Activated CD8-positive, alpha-beta T cell treated with anti-CD3 and anti-CD28 coated beads for 36 hours (primary cell): ENCODE data around the gene CDK19. TPM values are rescaled to one million over a fixed set of nuclear protein-coding genes. Genes with fewer than 3 reads are reported as not detected.

Source experiments
- ATAC-seq: fragments of 200-7000 bp; cut with Tn5 transposase; one replicate; pipeline ENCODE4 v1.10.0; 2021; ENCODE audit warnings: mild to moderate bottlenecking, moderate library complexity
- CTCF ChIA-PET: fragments of 350-600 bp; sonication (Branson Sonifier 250); formaldehyde crosslinking; loops from one replicate; lab custom pipeline; 2021; ENCODE audit warnings: antibody characterized with exemption; lab: Charles Lee
- POLR2A ChIA-PET: fragments of 350-600 bp; sonication (Branson Sonifier 250); formaldehyde crosslinking; loops from one replicate; lab custom pipeline; 2021; ENCODE audit warnings: antibody characterized with exemption; lab: Charles Lee
- DNase-seq: peaks from one replicate; pipeline ENCODE4 v3.0.0-alpha.2; 2020
- H3K27ac Mint-ChIP-seq: one replicate; pipeline ENCODE4 v1.8.0; 2021; ENCODE audit warnings: mild to moderate bottlenecking, mixed read lengths
- H3K27me3 Mint-ChIP-seq: one replicate; pipeline ENCODE4 v1.8.0; 2021; ENCODE audit warnings: mixed read lengths
- H3K36me3 Mint-ChIP-seq: one replicate; pipeline ENCODE4 v1.8.0; 2021; ENCODE audit warnings: low read depth, mixed read lengths
- H3K4me1 Mint-ChIP-seq: one replicate; pipeline ENCODE4 v1.8.0; 2021; ENCODE audit warnings: low read depth, mixed read lengths
- H3K4me3 Mint-ChIP-seq: one replicate; pipeline ENCODE4 v1.8.0; 2021; ENCODE audit warnings: mild to moderate bottlenecking, moderate library complexity, mixed read lengths
- H3K9me3 Mint-ChIP-seq: one replicate; pipeline ENCODE4 v1.8.0; 2021; ENCODE audit warnings: mixed read lengths
- CTCF ChIP-seq: fragments of 200-600 bp; IDR thresholded peaks from one replicate; pipeline ENCODE4 v1.8.0; 2022; ENCODE audit warnings: antibody characterized with exemption, mild to moderate bottlenecking
- intact Hi-C: fragments of 100-400 bp; cut with micrococcal nuclease; formaldehyde crosslinking; loops from one replicate; pipeline ENCODE4 v1.10.0; 2022
- total RNA-seq, 2 experiments: library from RNA; stranded (reverse); gene quantifications; one replicate each; pipeline ENCODE4 v1.2.3, GENCODE V29; 2021

CDK19 gene
- total RNA-seq, 2 experiments from 2014 or later, result 11.8 to 13.1 TPM

DNA sequence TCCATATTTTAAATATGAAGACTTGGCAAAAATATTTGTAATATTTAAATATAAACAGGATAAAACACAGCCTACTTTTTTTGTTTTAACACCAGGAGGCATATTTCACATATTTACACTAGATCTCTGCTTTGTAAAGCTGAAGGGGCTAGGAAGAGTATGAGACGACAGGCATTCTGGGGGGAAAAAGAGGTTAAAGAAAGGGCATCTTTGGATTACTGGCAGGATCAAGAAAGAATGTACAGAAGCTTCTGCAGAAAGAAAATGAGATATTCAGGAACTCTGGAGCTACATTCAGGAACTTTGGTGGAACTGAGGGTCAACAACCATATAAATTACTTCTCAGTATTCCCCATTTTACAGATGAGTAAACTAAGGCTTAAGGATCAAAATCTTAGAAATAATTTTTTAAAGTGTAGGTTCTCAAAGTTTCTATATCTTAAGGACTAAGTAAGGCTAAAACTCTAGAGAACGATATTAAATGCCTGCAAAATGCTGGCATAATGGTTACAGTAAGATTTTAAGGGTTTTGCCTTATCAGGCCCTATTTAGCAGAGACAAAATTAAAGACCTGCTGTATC is 156.5 kb downstream of the CDK19 start:
- DNase-seq (no peak), ATAC-seq (no peak)
- Mint-ChIP-seq H3K27me3 (no peaks in the 10 kb centered on the region), H3K4me3 (no peak overlapping the region), H3K27ac (no peak overlapping the region), H3K36me3 (peaks cover 1% of the 10 kb centered on the region), H3K9me3 (no peaks in the 10 kb centered on the region), H3K4me1 (no peaks in the 10 kb centered on the region)
- intact Hi-C loops, result no loop called here
- POLR2A ChIA-PET, result no interaction called here
- CTCF ChIA-PET, result interaction anchor here (1.3 to 1.5 kb wide), 2 partner anchors 11 to 37 kb away, joined by 3 to 4 read pairs; no protein-coding TSS in a partner anchor
- TF ChIP-seq CTCF, result no peak

- ChIA-PET CTCF (interaction anchor here (1.5 kb wide), 1 partner anchor 26 kb away, joined by 3 read pairs; no protein-coding TSS in a partner anchor), POLR2A (interaction anchor here (0.6 kb wide), 1 partner anchor 38 kb away, joined by 3 read pairs; no protein-coding TSS in a partner anchor)
- intact Hi-C loops, result no loop called here
- H3K9me3 Mint-ChIP-seq, result no peaks in the 10 kb centered on the region
- peaks cover 3% of the 10 kb centered on the region for H3K4me1 Mint-ChIP-seq
- H3K27ac Mint-ChIP-seq, result no peak overlapping the region
- TF ChIP-seq CTCF, result no peak
- no peak for DNase-seq
- no peaks in the 10 kb centered on the region for H3K27me3 Mint-ChIP-seq
- peaks cover 1% of the 10 kb centered on the region for H3K36me3 Mint-ChIP-seq
- no peak overlapping the region for H3K4me3 Mint-ChIP-seq
- no peak for ATAC-seq
Measured at GRCh38 chr6:110656492-110656891, 158.8 kb downstream of the CDK19 start.

DNA sequence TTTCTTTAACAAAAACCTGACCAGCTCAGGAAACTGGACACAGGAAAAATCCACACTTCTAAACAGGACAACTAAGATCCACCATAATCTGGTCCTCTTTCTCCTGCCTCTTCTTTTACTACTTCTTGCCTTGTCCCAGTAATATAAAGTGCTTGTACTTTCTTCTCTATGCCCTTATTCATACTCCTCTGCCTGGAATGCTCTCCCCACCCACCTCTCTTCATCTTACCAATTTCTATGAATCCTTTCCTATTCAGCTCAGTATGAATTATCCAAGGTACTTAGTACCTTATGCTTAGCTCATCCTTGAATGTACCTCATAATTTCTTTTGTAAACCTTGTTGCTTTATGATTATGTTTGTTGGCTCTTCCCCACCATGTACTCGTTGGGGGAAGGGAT is 159.4 kb downstream of the CDK19 start:
- intact Hi-C loops, result no loop called here
- CTCF ChIA-PET, result interaction anchor here (1.5 kb wide), 1 partner anchor 26 kb away, joined by 3 read pairs; no protein-coding TSS in a partner anchor
- peaks cover 1% of the 10 kb centered on the region for H3K36me3 Mint-ChIP-seq
- TF ChIP-seq CTCF, result no peak
- no peak overlapping the region for H3K27ac Mint-ChIP-seq
- no peaks in the 10 kb centered on the region for H3K27me3 Mint-ChIP-seq
- POLR2A ChIA-PET, result no interaction called here
- DNase-seq (no peak), ATAC-seq (no peak)
- no peaks in the 10 kb centered on the region for H3K9me3 Mint-ChIP-seq
- peaks cover 3% of the 10 kb centered on the region for H3K4me1 Mint-ChIP-seq
- no peak overlapping the region for H3K4me3 Mint-ChIP-seq

DNA sequence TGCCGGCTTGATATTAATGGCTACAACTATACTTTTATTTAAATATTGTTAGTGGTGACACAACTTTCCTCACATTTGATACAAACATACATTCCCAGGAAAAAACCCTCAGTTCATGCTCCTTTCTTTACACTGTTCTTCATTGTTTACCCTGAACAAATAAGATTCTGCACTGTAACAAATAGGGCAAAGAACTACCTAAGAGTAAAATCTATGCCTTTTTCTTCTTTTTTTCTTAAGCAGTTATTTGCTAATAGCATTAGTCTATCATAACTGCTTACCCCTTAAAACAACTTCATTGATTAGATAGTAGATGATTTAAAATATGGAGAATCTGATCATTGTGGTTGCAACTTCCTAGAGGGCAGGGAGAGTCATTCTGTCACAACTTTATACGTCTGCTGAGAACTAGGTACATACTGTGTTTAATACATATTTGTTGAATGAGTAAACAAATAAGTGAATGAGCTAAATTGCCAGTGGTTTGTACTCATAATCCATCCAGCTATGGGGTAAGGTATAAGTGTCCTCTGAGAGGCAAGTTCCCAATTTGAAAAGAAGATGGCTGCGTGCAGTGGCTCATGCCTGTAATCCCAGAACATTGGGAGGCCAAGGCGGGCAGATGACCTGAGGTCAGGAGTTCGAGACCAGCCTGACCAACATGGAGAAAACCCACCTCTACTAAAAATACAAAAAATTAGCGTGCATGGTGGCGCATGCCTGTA is 161.0 kb downstream of the CDK19 start:
- ATAC-seq (no peak), DNase-seq (no peak)
- no peaks in the 10 kb centered on the region for H3K27me3 Mint-ChIP-seq
- no peaks in the 10 kb centered on the region for H3K36me3 Mint-ChIP-seq
- peaks cover 3% of the 10 kb centered on the region for H3K4me1 Mint-ChIP-seq
- ChIA-PET POLR2A (no interaction called here), CTCF (no interaction called here)
- H3K9me3 Mint-ChIP-seq, result no peaks in the 10 kb centered on the region
- no peak overlapping the region for H3K4me3 Mint-ChIP-seq
- no peak for TF ChIP-seq CTCF
- intact Hi-C loops, result no loop called here
- H3K27ac Mint-ChIP-seq, result no peak overlapping the region

DNA sequence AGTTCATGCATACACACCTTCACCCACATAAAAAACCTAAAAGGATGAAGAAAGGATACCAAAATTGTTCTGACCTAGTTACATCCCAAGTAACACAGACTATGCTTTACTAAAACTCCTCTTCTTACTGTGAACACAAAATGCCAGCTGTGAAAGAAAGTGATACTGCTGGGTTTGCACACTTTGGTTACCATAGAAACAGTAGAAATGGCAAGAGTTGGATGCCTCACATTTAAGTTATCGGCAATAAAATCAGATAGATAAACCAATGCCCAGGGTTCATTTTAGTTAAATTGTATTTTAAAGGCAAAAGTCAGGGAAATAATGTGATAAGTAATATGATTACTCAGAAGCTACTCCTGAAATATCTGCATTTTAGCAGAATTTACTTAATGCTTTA is 161.9 kb downstream of the CDK19 start:
- no peak overlapping the region for H3K4me3 Mint-ChIP-seq
- ChIA-PET CTCF (no interaction called here), POLR2A (interaction anchor here (1.2 kb wide), 1 partner anchor 161 kb away, joined by 3 read pairs; the partner anchor contains the start of gene CDK19)
- H3K4me1 Mint-ChIP-seq, result peaks cover 3% of the 10 kb centered on the region
- H3K27me3 Mint-ChIP-seq, result no peaks in the 10 kb centered on the region
- ATAC-seq (no peak), DNase-seq (no peak)
- intact Hi-C loops, result no loop called here
- no peak overlapping the region for H3K27ac Mint-ChIP-seq
- no peaks in the 10 kb centered on the region for H3K9me3 Mint-ChIP-seq
- no peaks in the 10 kb centered on the region for H3K36me3 Mint-ChIP-seq
- TF ChIP-seq CTCF, result no peak
